D721Med (cell line): ENCODE results near the gene DHRS3.

Experiments used
- DNase-seq: peaks from one replicate; pipeline ENCODE4 v3.0.0; 2011; ENCODE audit warnings: low spot score; ENCODE audit not compliant: insufficient read length
- FAIRE-seq: peaks from 2 replicates; lab custom pipeline; 2011; peaks lifted over from hg19 to GRCh38; lab: Jason Lieb, UNC
- TF ChIP-seq, protein P1 (sequence below): IDR thresholded peaks from 2 replicates; pipeline ENCODE4 v1.5.1; 2012; ENCODE audit warnings: mild to moderate bottlenecking, control low read depth; ENCODE audit not compliant: insufficient read depth; ENCODE audit errors: missing control alignments

DHRS3 gene

DNA sequence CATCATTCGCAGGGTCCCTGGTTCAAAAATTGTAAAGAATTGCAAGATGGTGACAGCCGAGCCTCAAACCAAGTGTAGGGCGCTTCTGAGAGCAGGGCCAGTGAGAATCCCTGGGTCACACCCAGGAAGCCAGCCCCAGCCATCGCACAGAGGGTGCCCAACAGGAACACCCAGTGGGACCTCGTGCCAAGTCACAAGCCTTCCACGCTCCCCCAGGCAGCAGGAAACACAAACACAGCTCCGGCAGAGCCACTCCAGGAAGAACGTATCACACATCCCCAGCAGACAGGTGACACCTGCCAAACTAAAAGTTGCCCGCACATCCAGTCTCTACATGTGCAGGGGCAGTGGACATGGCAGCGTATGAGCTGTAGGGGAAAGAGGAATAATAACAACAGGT, 20.2 kb downstream of the DHRS3 start:
- no peak for DNase-seq
- no peak for FAIRE-seq
- TF ChIP-seq, protein P1, sequence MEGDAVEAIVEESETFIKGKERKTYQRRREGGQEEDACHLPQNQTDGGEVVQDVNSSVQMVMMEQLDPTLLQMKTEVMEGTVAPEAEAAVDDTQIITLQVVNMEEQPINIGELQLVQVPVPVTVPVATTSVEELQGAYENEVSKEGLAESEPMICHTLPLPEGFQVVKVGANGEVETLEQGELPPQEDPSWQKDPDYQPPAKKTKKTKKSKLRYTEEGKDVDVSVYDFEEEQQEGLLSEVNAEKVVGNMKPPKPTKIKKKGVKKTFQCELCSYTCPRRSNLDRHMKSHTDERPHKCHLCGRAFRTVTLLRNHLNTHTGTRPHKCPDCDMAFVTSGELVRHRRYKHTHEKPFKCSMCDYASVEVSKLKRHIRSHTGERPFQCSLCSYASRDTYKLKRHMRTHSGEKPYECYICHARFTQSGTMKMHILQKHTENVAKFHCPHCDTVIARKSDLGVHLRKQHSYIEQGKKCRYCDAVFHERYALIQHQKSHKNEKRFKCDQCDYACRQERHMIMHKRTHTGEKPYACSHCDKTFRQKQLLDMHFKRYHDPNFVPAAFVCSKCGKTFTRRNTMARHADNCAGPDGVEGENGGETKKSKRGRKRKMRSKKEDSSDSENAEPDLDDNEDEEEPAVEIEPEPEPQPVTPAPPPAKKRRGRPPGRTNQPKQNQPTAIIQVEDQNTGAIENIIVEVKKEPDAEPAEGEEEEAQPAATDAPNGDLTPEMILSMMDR: no peak

DNA sequence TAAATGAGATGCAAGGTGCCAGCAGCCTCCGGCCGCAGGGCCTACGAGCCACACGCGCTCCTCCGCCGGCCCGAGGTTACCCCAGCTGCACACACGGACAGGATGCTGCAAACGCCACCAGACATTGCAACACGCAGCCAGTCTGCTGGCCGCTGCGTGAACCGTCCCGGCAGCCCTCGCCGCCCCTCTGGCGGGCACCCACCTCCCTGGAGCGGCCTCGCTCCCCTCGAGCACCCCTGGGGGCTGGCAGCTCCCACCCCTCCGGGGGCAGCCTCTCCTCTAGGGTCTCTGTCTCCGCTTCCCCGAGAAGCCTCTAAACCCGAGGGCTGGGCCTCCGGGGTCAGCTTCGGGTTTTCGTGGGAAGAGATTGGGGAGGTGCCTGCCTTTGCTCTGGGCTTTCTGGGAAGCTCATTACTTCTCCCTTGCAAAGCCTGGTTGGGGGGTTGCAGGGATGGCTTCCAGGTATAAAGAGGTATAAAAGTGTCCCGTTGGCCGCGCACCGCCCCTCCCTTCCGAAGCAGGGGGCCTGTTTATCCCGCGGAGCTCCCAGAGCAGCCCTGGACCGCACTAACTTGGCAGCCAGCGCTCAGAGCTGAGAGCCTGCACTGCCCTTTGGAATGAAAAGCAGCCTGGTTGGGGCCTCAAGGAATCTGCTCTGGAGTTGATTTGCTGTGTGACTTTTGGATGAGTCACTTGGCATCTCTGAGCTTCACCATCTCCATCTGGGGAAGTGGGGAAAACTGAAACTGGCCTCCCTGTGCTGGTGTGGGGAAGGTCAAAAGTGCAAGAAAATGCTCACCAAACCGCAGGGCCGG, 21.8 kb downstream of the DHRS3 start:
- DNase-seq (no peak), FAIRE-seq (no peak)
- TF ChIP-seq, protein P1: no peak

DNA sequence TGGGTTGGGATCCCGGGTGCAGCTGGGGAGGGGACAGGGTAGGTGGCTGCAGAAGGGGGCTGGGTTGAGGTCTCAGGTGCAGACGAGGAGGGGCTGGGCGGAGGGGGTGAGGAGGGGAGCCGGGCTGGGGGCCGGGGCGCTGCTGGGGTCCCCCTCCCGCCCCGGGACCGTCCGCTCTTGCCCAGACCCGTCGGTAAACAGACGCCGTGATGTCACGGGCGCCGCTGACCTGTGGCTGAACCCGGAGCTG, 22.3 kb downstream of the DHRS3 start:
- no peak for DNase-seq

DNA sequence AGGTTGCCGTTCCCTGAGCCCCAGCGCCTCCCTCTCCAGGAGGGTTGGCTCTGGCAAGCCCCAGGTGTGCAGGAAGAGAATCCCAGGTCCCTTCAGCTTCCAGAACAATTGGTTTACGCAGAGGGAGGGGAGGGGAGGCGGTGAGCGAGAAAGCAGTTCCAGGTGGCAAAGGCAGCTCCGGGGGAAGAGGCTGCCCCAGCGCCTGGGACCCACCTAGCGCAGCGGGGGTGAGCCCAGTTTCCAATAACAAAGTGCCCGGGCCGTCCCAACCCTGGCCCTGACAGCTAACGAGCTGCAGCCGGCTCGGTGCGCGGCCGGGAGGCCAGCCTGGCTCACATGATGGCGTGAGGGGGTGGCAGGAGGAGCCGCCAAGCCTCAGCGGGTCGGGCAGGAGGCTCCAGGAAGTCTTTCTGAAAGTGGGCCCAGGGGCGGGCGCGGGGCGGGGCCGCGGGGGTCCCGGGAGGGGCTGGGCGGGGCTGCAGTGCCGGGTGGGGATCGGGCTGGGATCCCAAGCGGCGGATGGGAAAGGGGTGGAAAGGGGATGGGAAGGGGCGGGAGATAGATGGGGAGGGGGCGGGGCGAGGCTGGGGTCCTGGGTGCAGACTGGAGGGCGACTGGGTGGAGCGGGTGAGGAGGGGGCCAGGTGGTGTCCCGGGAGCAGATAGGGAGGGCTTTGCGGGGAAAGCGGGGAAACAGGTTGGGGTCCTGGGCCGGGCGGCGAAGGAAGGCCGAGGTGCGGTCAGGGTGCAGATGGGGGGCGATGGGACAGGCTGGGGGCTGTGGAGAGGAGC, 22.8 kb downstream of the DHRS3 start:
- FAIRE-seq: no peak
- TF ChIP-seq, protein P1: no peak
- DNase-seq: no peak

More for the DNA sequence above, 22.3 kb downstream of the DHRS3 start:
- FAIRE-seq: no peak
- TF ChIP-seq, protein P1: no peak

DNA sequence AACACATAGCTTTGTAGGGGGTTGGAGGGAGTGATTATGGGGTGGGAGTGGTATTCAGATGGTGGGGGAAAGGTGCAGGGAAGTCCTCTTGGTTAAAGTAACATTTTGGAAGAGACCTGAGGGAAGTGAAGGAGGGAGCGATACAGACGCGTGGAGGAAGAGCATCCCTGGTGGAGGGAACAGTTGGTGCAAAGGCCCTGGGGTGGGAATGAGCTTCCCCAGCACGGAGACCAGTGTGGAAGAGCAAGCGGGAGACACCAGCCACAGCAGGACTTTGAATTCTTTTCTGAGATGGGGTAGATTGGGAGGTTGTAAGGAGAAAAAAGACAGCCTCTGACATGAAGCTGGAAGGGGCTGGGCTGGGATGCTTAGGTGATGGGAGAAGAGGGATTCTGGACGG, 23.5 kb downstream of the DHRS3 start:
- no peak for DNase-seq
- FAIRE-seq: no peak
- TF ChIP-seq, protein P1: no peak

DNA sequence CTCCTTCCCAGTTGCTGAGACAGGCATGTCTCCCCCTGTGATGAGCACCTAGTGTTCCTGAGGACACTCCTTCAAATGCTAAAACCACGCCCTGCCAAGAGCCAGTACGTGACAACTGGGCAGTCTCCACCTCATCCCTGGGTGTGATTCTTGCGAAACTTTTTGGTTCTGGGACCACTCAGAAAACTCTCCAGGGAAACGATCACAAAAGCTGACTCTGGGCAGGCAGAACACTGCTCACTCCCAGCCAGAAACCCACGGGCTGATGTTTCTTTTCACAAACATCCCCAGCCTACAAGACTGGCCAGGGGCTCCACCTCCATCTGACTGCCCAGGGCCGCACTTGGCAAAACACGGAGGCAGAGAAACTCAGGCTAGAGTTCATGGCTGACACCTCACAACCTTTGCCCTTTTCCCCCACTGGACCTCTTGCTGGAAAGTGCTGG, 24.4 kb downstream of the DHRS3 start:
- DNase-seq (no peak), FAIRE-seq (no peak)
- TF ChIP-seq, protein P1: no peak

DNA sequence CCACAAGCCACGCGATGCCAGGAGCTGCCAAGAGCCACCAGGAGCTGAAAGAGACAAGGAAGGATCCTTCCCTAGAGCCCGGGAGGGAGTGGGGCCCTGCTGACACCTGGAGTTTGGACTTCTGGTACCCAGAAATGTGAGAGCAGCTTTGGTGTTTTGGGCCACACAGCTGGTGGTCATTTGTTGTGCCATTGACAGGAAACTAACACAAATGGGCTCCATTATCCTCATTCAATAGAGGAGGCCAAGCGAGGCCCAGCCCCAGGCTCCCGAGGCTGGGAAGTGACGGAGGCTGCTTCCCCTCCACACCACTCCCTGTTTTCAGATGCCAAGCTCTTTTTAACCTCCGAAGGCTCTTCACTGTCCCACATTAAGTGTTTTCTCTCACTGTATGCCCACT, 25.5 kb downstream of the DHRS3 start:
- DNase-seq: no peak
- no peak for FAIRE-seq
- TF ChIP-seq, protein P1: no peak
